Measurements from ENCODE around the gene SLC26A8.

GRCh38 chr6:36029464-36029863, 5.0 kb upstream of the SLC26A8 start:
- TF ChIP-seq CTCF (conservative IDR thresholded peaks at IDR 0.05) (no peak), ZFX (IDR thresholded peaks at IDR 0.05) (no peak)
